Stimulated activated CD8-positive, alpha-beta memory T cell treated with anti-CD3 and anti-CD28 coated beads, Interleukin-4, amount 100 ng/mL, for 24 hours (primary cell): ENCODE measurements around the gene RNF13.

ENCODE experiments used
- DNase-seq: peaks from one replicate; pipeline ENCODE4 v3.0.0-alpha.2; 2020; ENCODE audit warnings: low read depth

Gene RNF13

GRCh38 chr3:149998946-149999345, 185.9 kb downstream of the RNF13 start:
- DNase-seq: no peak

DNA sequence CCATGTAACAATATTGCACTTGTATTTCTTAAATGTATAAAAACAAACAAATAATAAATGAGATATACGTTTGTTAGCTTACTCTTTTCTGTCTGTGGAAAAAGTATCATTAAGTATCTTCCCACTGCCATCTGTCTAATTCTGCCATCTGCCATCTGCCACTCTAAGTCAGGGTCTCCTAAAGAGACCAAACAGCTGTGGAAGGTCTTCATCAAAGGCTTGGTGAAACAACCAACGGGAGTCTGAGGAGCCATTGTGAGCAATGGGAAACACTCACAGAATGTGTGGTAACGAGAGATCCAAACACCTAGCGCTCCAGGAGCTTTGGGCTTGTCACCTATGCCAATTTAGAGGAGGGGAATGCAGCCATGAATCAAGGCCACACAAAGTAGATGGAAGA, 186.4 kb downstream of the RNF13 start:
- DNase-seq: no peak

DNA sequence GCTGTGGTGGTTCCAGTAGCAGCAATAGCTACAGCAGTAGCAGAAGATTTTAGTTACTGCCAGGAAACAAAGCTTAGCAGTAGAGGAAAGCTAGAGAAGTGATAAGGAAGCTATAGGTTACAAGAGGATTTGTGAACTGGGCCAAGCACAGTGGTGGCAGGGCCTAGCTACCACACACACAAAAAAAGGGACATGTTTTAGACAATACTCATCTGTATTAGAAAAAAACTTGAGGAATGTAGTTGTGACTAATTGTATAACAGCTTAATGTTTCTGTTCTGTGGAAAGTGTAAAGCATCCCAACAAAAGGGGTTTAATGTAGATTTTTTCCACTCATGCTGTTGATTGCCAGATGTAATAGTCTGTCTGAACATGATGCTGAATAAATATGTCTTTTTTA, 187.6 kb downstream of the RNF13 start:
- no peak for DNase-seq

- DNase-seq: no peak
These were observed 192.5 kb downstream of the RNF13 start for GRCh38 chr3:150005243-150006112.

- no peak for DNase-seq
These were observed 193.8 kb downstream of the RNF13 start for GRCh38 chr3:150006794-150007193.
